Smooth muscle cell (in vitro differentiated cells): Measurements from ENCODE around the gene BMP6. TPM values are rescaled to one million over a fixed set of nuclear protein-coding genes. Genes with fewer than 3 reads are reported as not detected.

Source experiments
- DNase-seq: peaks from one replicate; lab custom pipeline; 2025; ENCODE audit not compliant: unreplicated experiment; lab: John Stamatoyannopoulos, UW
- H2AFZ ChIP-seq: fragments of 200-600 bp; sonication (generic); 2 replicates; pipeline ENCODE4 v1.6.0; 2016; ENCODE audit warnings: antibody characterized with exemption, low read depth, mild to moderate bottlenecking
- H3F3A ChIP-seq: fragments of 200-600 bp; sonication (generic); 2 replicates; pipeline ENCODE4 v1.6.0; 2017; ENCODE audit warnings: antibody characterized with exemption, low read depth
- H3K27ac ChIP-seq: fragments of 200-600 bp; sonication (generic); 2 replicates; pipeline ENCODE4 v1.5.1; 2016; ENCODE audit warnings: low read depth, mild to moderate bottlenecking
- H3K27me3 ChIP-seq: fragments of 200-600 bp; sonication (generic); 2 replicates; pipeline ENCODE4 v1.6.1; 2016; ENCODE audit warnings: low read depth, mild to moderate bottlenecking
- H3K36me3 ChIP-seq: fragments of 200-600 bp; sonication (generic); 2 replicates; pipeline ENCODE4 v1.5.1; 2016; ENCODE audit warnings: low read depth
- H3K4me1 ChIP-seq: fragments of 200-600 bp; sonication (generic); 2 replicates; pipeline ENCODE4 v1.5.1; 2016; ENCODE audit warnings: low read depth
- H3K4me2 ChIP-seq: fragments of 200-600 bp; sonication (generic); 2 replicates; pipeline ENCODE4 v1.6.0; 2016; ENCODE audit warnings: mild to moderate bottlenecking
- H3K4me3 ChIP-seq: fragments of 200-600 bp; sonication (generic); 2 replicates; pipeline ENCODE4 v1.5.1; 2016; ENCODE audit warnings: mild to moderate bottlenecking
- H3K79me2 ChIP-seq: fragments of 200-600 bp; sonication (generic); 2 replicates; pipeline ENCODE4 v1.6.0; 2016; ENCODE audit warnings: low read depth, mild to moderate bottlenecking
- H3K9ac ChIP-seq: fragments of 200-600 bp; sonication (generic); 2 replicates; pipeline ENCODE4 v1.6.0; 2016; ENCODE audit warnings: low read depth
- H3K9me3 ChIP-seq: fragments of 200-600 bp; sonication (generic); replicated peaks from 2 replicates; pipeline ENCODE4 v1.5.1; 2016; ENCODE audit warnings: low read depth
- H4K20me1 ChIP-seq: fragments of 200-600 bp; sonication (generic); 2 replicates; pipeline ENCODE4 v1.6.0; 2016; ENCODE audit warnings: low read depth
- WGBS: methylation state at CpG from one replicate; pipeline ENCODE4 v1.1.7; 2016; ENCODE audit warnings: low lambda C conversion rate; 5-methylcytosine and 5-hydroxymethylcytosine counted together
- polyA plus RNA-seq: library from polyadenylated mRNA; unstranded; fragments of >200 nt; fragmentation: Nextera tagmentation; extraction: Ambion mirVana; gene quantifications from 2 replicates; pipeline ENCODE4 v1.2.1, GENCODE V29; 2016
- total RNA-seq: library from RNA; depleted of rRNA; stranded (reverse); fragments of >200 nt; gene quantifications from 2 replicates; pipeline ENCODE4 v1.2.3, GENCODE V29; 2014
- TF ChIP-seq, protein P1 (sequence below): fragments of 200-600 bp; sonication (generic); IDR thresholded peaks from 2 replicates; pipeline ENCODE4 v1.5.1; 2017; ENCODE audit warnings: borderline replicate concordance, mild to moderate bottlenecking, antibody characterized with exemption; ENCODE audit not compliant: insufficient read depth, poor library complexity, severe bottlenecking

The BMP6 gene
- total and polyA plus RNA-seq, 2 experiments from 2014 or later = 14.5 to 17.0 TPM

DNA sequence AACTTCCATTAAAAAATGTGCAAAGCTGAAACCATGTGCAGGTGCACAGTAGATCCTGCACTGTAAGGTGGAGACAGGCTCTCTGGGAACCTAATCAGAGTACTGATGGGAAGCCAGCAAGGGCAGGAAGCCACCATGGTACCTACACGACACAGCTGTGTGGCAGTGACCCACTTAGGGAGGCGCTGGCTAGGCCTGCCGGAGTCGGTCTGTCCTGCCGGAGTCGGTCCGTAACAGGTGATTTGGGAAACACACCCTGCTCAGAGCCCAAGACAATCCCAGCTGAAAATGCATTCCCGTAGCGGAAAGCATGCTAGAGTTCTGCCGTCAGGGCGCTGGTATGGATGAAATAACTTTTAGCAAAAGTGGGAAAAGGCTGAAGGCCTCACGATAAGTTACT is 167.4 kb downstream of the BMP6 start:
- WGBS = 98% methylated on average over 12 of the region's 12 CpGs
- H3K27me3 ChIP-seq = no peaks in the 10 kb centered on the region
- no peak overlapping the region for H2AFZ ChIP-seq
- H3K4me1 ChIP-seq = no peaks in the 10 kb centered on the region
- peaks cover 53% of the 10 kb centered on the region for H4K20me1 ChIP-seq
- peaks cover 3% of the 10 kb centered on the region for H3K79me2 ChIP-seq
- no peak for DNase-seq
- no peak overlapping the region for H3K4me2 ChIP-seq
- TF ChIP-seq, protein P1, sequence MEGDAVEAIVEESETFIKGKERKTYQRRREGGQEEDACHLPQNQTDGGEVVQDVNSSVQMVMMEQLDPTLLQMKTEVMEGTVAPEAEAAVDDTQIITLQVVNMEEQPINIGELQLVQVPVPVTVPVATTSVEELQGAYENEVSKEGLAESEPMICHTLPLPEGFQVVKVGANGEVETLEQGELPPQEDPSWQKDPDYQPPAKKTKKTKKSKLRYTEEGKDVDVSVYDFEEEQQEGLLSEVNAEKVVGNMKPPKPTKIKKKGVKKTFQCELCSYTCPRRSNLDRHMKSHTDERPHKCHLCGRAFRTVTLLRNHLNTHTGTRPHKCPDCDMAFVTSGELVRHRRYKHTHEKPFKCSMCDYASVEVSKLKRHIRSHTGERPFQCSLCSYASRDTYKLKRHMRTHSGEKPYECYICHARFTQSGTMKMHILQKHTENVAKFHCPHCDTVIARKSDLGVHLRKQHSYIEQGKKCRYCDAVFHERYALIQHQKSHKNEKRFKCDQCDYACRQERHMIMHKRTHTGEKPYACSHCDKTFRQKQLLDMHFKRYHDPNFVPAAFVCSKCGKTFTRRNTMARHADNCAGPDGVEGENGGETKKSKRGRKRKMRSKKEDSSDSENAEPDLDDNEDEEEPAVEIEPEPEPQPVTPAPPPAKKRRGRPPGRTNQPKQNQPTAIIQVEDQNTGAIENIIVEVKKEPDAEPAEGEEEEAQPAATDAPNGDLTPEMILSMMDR = no peak
- no peaks in the 10 kb centered on the region for H3K9me3 ChIP-seq
- no peak overlapping the region for H3K4me3 ChIP-seq
- H3K27ac ChIP-seq = no peak overlapping the region
- H3K36me3 ChIP-seq = peaks cover 27% of the 10 kb centered on the region
- no peaks in the 10 kb centered on the region for H3F3A ChIP-seq
- H3K9ac ChIP-seq = no peak overlapping the region

DNA sequence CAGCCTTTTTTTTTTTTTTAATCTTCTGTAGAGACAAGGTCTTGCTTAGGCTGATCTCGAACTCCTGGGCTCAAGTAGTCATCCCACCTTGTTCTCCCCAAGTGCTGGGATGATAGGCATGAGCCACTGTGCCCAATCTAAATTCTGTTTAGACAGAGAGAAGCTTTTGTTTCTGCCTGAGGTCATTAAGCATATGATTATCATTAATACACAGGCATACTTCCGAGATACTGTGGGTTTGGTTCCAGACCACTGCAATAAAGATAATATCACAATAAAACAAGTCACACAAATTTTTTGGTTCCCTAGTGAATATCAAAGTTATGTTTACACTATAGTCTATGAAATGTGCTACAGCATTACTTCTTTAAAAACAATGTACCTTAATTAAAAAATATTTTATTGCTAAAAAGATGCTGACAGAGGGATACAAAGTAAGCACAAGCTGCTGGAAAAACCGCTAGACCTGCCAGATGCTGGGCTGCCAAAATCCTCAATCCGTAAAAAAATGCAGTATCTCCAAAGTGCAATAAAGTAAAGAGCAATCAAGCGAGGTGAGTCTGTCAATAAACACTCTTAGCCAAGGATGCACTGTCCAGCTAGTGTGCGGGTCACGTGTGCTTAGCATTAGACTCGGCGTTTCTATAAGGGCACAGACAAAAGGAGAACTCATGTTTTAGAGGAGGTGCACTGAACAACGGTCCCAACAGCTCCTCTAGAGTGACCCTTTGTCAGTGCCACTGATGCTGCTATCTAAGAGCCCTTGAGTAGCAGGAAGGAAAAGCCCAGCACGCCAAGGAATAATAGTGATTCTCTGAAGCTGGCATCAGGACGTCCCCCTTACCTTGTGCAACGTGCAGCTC is 168.6 kb downstream of the BMP6 start:
- H3K4me1 ChIP-seq = peaks cover 3% of the 10 kb centered on the region
- H2AFZ ChIP-seq = no peak overlapping the region
- no peak overlapping the region for H3K4me3 ChIP-seq
- peaks cover 3% of the 10 kb centered on the region for H3K79me2 ChIP-seq
- no peak for DNase-seq
- H3K27ac ChIP-seq = no peak overlapping the region
- H3K36me3 ChIP-seq = peaks cover 23% of the 10 kb centered on the region
- no peaks in the 10 kb centered on the region for H3F3A ChIP-seq
- peaks cover 63% of the 10 kb centered on the region for H4K20me1 ChIP-seq
- no peak overlapping the region for H3K9ac ChIP-seq
- no peaks in the 10 kb centered on the region for H3K27me3 ChIP-seq
- TF ChIP-seq, protein P1 = no peak
- 91% methylated on average over 13 of the region's 13 CpGs for WGBS
- no peaks in the 10 kb centered on the region for H3K9me3 ChIP-seq
- no peak overlapping the region for H3K4me2 ChIP-seq

DNA sequence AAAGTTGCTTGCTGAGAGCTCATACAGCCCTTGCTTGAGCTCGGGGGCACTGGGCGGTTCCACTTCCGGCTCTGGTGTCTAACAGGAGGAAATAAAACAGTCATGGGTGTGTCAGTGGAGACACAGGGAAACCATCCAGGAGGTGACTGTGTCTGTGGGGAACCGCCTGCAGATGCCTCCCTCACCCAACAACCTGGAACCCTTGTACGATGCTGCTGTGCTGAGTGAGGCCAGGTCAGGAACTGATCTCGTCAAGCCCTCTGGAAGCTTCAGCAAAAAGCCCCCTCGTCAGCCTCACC is 169.2 kb downstream of the BMP6 start:
- no peak overlapping the region for H3K4me3 ChIP-seq
- H3F3A ChIP-seq = no peaks in the 10 kb centered on the region
- 98% methylated on average over 7 of the region's 7 CpGs for WGBS
- peaks cover 65% of the 10 kb centered on the region for H4K20me1 ChIP-seq
- H3K9ac ChIP-seq = no peak overlapping the region
- peaks cover 6% of the 10 kb centered on the region for H3K4me1 ChIP-seq
- H3K9me3 ChIP-seq = no peaks in the 10 kb centered on the region
- TF ChIP-seq, protein P1 = no peak
- peaks cover 3% of the 10 kb centered on the region for H3K79me2 ChIP-seq
- no peak overlapping the region for H3K27ac ChIP-seq
- no peak for DNase-seq
- H3K36me3 ChIP-seq = peaks cover 23% of the 10 kb centered on the region
- no peaks in the 10 kb centered on the region for H3K27me3 ChIP-seq
- H3K4me2 ChIP-seq = no peak overlapping the region
- H2AFZ ChIP-seq = no peak overlapping the region
